ENCODE results near the gene EOLA1.
A peak's percentile ranks its signal among the peaks of the same experiment; 100 is the strongest.
"Not testable (repeated sequence)": the region's sequence is repeated elsewhere in the genome, so short reads cannot be mapped to it uniquely, and the experiment has no call there.

The EOLA1 gene

GRCh38 chrX:149541521-149542047 is 772 bp downstream of the EOLA1 start:
- no peak for DNase-seq

GRCh38 chrX:149545545-149546543 is 5.0 kb downstream of the EOLA1 start:
- DNase-seq, result peak in 2 of 58 donors; percentile 1 to 2

GRCh38 chrX:149546962-149547361 is 6.2 kb downstream of the EOLA1 start:
- not testable (repeated sequence) for DNase-seq

GRCh38 chrX:149547782-149548181 is 7.0 kb downstream of the EOLA1 start:
- not testable (repeated sequence) for DNase-seq

- not testable (repeated sequence) for DNase-seq
These were observed 8.9 kb downstream of the EOLA1 start, which contains the start of gene HSFX3 for GRCh38 chrX:149549701-149550100. Gene HSFX3, minus strand, starts transcription at chrX:149549924. Its CDS starts 72 bp downstream, at chrX:149549852.

- not testable (repeated sequence) for DNase-seq
These were observed 9.6 kb downstream of the EOLA1 start for GRCh38 chrX:149550454-149550853.

GRCh38 chrX:149551245-149551938 is 10.6 kb downstream of the EOLA1 start:
- DNase-seq, result not testable (repeated sequence)

GRCh38 chrX:149551939-149552248 is 11.1 kb downstream of the EOLA1 start:
- not testable (repeated sequence) for DNase-seq

- not testable (repeated sequence) for DNase-seq
These were observed 14.4 kb downstream of the EOLA1 start for GRCh38 chrX:149555251-149555650.

GRCh38 chrX:149563359-149563758 is 22.5 kb downstream of the EOLA1 start:
- no peak for DNase-seq

- DNase-seq, result no peak
These were observed 27.0 kb downstream of the EOLA1 start for GRCh38 chrX:149567621-149568417.

- no peak for DNase-seq
These were observed 28.0 kb downstream of the EOLA1 start for GRCh38 chrX:149568701-149569296.

- DNase-seq, result no peak
These were observed 29.0 kb downstream of the EOLA1 start for GRCh38 chrX:149569770-149570169.

- no peak for DNase-seq
These were observed 29.9 kb downstream of the EOLA1 start for GRCh38 chrX:149570668-149571067.

GRCh38 chrX:149571770-149572169 is 31.0 kb downstream of the EOLA1 start:
- no peak for DNase-seq

GRCh38 chrX:149572743-149573142 is 31.9 kb downstream of the EOLA1 start:
- DNase-seq, result no peak

GRCh38 chrX:149573456-149573855 is 32.6 kb downstream of the EOLA1 start:
- DNase-seq, result not testable (repeated sequence)

- not testable (repeated sequence) for DNase-seq
These were observed 44.8 kb downstream of the EOLA1 start for GRCh38 chrX:149585631-149586030.

GRCh38 chrX:149587359-149587758 is 46.5 kb downstream of the EOLA1 start, which contains the start of gene MAGEA9B:
Gene MAGEA9B, minus strand, starts transcription at chrX:149587459. Its CDS starts 4,280 bp downstream, at chrX:149583179.
- DNase-seq, result not testable (repeated sequence)

GRCh38 chrX:149590993-149591392 is 50.2 kb downstream of the EOLA1 start:
- DNase-seq, result not testable (repeated sequence)

Measured in anterior cingulate cortex (tissue), 58 donors.